ENCODE results near the gene MYO1A. TPM values are rescaled to one million over a fixed set of nuclear protein-coding genes. Genes with fewer than 3 reads are reported as not detected.

The MYO1A gene
- total RNA-seq: not detected in 2 replicates

GRCh38 chr12:57049890-57050289 lies at the start of gene MYO1A:
MYO1A (minus strand) TSS chr12:57050129; CDS start chr12:57048323, 1,806 bp downstream.

GRCh38 chr12:57088354-57089270 lies 38.7 kb upstream of the MYO1A start, which contains the start of gene NAB2:
NAB2 (plus strand) TSS chr12:57089114; CDS start chr12:57089272, 158 bp downstream.

GRCh38 chr12:57078519-57079404 lies 28.8 kb upstream of the MYO1A start, which contains the start of gene NEMP1:
NEMP1 (minus strand) TSS chr12:57078791; CDS start chr12:57078745, 46 bp downstream.

GRCh38 chr12:57016348-57016747 lies 33.6 kb downstream of the MYO1A start, which contains the start of gene TAC3:
TAC3 (minus strand) TSS chr12:57016529; CDS start chr12:57015797, 732 bp downstream.

GRCh38 chr12:57005980-57006808 lies 43.7 kb downstream of the MYO1A start, which contains the start of gene ZBTB39:
ZBTB39 (minus strand) TSS chr12:57006546; CDS start chr12:57004917, 1,629 bp downstream.

Other genes starting within 250 kb of the MYO1A start
- not detected in 2 replicates for gene SDR9C7, start 115.7 kb downstream of the MYO1A start, total RNA-seq
- not detected in 2 replicates for gene RDH16, start 92.5 kb downstream of the MYO1A start, total RNA-seq
- 3.1 and 3.4 TPM in 2 replicates for gene ZBTB39, start 43.6 kb downstream of the MYO1A start, total RNA-seq
- gene TAC3, start 33.6 kb downstream of the MYO1A start, total RNA-seq: not detected in 2 replicates
- gene NEMP1, start 28.7 kb upstream of the MYO1A start, total RNA-seq: 2.6 and 4.4 TPM in 2 replicates
- 51.7 and 61.9 TPM in 2 replicates for gene NAB2, start 39.0 kb upstream of the MYO1A start, total RNA-seq
- 85.1 and 89.0 TPM in 2 replicates for gene STAT6, start 61.2 kb upstream of the MYO1A start, total RNA-seq
- 323 and 558 TPM in 2 replicates for gene LRP1, start 78.4 kb upstream of the MYO1A start, total RNA-seq
- gene LRP1-AS, start 97.5 kb upstream of the MYO1A start, total RNA-seq: not detected in 2 replicates
- 12.1 and 14.1 TPM in 2 replicates for gene NXPH4, start 166.7 kb upstream of the MYO1A start, total RNA-seq
- gene SHMT2, start 179.6 kb upstream of the MYO1A start, total RNA-seq: 169 and 252 TPM in 2 replicates
- gene STAC3, start 201.1 kb upstream of the MYO1A start, total RNA-seq: 1.6 TPM in 1 of 2 replicates, not detected in the other